Upper lobe of left lung (tissue), 4 donors: Measurements from ENCODE around the gene NAALADL1.

Experiments used
- POLR2AphosphoS5 ChIP-seq, 2 donors: sonication (generic); formaldehyde crosslinking; IDR thresholded peaks; one replicate each; pipeline ENCODE4 v1.5.1; 2017; ENCODE audit warnings: antibody characterized with exemption in 2 of 2
- TF ChIP-seq, protein P1 (sequence below), 6 experiments: fragments of 450-650 bp in 4 of 6; fragments of 200-600 bp in 2 of 6; sonication (generic) in 2 of 6; IDR thresholded peaks; one replicate each; pipeline ENCODE4 v1.5.1; 2016 to 2019; ENCODE audit warnings: antibody characterized with exemption in 6 of 6

DNA sequence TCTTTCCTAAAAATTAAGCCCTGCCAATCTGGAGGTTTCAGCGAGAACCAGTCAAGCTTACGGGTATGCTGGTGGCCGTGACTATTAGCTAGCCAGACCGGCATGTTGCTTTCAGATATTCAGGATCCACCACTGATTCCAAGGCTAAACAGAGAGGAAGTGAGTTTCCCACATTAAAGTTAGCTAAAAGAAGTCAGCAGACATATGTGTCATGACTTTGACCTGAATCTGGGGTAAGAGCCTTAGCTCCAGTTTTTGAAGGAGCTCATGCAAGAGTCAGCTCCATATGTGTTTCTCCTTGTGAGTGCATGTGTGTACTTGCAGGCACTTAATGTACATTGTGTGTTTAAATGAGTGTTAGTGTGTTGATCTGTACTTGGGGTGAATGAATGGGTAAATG, 27.1 kb upstream of the NAALADL1 start:
- TF ChIP-seq, protein P1, sequence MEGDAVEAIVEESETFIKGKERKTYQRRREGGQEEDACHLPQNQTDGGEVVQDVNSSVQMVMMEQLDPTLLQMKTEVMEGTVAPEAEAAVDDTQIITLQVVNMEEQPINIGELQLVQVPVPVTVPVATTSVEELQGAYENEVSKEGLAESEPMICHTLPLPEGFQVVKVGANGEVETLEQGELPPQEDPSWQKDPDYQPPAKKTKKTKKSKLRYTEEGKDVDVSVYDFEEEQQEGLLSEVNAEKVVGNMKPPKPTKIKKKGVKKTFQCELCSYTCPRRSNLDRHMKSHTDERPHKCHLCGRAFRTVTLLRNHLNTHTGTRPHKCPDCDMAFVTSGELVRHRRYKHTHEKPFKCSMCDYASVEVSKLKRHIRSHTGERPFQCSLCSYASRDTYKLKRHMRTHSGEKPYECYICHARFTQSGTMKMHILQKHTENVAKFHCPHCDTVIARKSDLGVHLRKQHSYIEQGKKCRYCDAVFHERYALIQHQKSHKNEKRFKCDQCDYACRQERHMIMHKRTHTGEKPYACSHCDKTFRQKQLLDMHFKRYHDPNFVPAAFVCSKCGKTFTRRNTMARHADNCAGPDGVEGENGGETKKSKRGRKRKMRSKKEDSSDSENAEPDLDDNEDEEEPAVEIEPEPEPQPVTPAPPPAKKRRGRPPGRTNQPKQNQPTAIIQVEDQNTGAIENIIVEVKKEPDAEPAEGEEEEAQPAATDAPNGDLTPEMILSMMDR (IDR thresholded peaks at IDR 0.05): no peak
- no peak for TF ChIP-seq POLR2AphosphoS5 (IDR thresholded peaks at IDR 0.05)
